Right lobe of liver (tissue), 4 donors: ENCODE results near the gene PELO.
"Not testable (repeated sequence)": the region's sequence is repeated elsewhere in the genome, so short reads cannot be mapped to it uniquely, and the experiment has no call there.

Source experiments
- CTCF ChIP-seq, 4 donors: fragments of 200-600 bp in 3 of 4; fragments of 450-650 bp in 1 of 4; IDR thresholded peaks; one replicate each; pipeline versions ENCODE4 v1.5.1 to v1.8.0; 2016 to 2022; ENCODE audit warnings: antibody characterized with exemption in 4 of 4, mild to moderate bottlenecking in 2 of 4
- POLR2A ChIP-seq: fragments of 450-650 bp; IDR thresholded peaks from one replicate; pipeline ENCODE4 v1.6.1; 2017; ENCODE audit warnings: antibody characterized with exemption, mild to moderate bottlenecking
- donor health status: DM: no; HTN: no; CAD: no.
- donor health status: DM: no; HTN: no; CAD: no.
- donor health status: DM: no; HTN: yes; CAD: no.

- TF ChIP-seq CTCF (IDR thresholded peaks at IDR 0.05); POLR2A: not testable (repeated sequence)
These were observed 31.1 kb downstream of the PELO start for GRCh38 chr5:52818807-52819206.
